Gastroesophageal sphincter (tissue), 4 donors: Measurements from ENCODE around the gene RAB9B. TPM values are rescaled to one million over a fixed set of nuclear protein-coding genes. Genes with fewer than 3 reads are reported as not detected.

Experiments used
- ATAC-seq: fragments of 150-250 bp; one replicate; pipeline ENCODE4 v1.9.1; 2016; ENCODE audit warnings: mild to moderate bottlenecking, moderate library complexity
- H3K27ac ChIP-seq, 4 donors: fragments of 200-600 bp; sonication (generic) in 3 of 4; 1 replicate in 3 of 4; 2 replicates in 1 of 4; pipeline ENCODE4 v1.5.1; 2016 to 2019
- H3K27me3 ChIP-seq: fragments of 200-600 bp; sonication (generic); one replicate; pipeline ENCODE4 v1.5.1; 2019
- H3K36me3 ChIP-seq, 2 donors: fragments of 200-600 bp; sonication (generic); one replicate each; pipeline ENCODE4 v1.5.1; 2019; ENCODE audit warnings: control low read depth in 1 of 2
- H3K4me1 ChIP-seq, 3 donors: fragments of 200-600 bp; sonication (generic); 1 replicate in 2 of 3; 2 replicates in 1 of 3; pipeline ENCODE4 v1.5.1; 2016 to 2019; ENCODE audit warnings: control low read depth in 2 of 3
- H3K4me3 ChIP-seq, 2 donors: fragments of 200-600 bp; sonication (generic); one replicate each; pipeline ENCODE4 v1.5.1; 2019; ENCODE audit warnings: mild to moderate bottlenecking in 1 of 2, moderate library complexity in 1 of 2
- H3K9me3 ChIP-seq, 3 donors: fragments of 200-600 bp; sonication (generic); one replicate each; pipeline ENCODE4 v1.5.1; 2017 to 2019; ENCODE audit warnings: control low read depth in 2 of 3
- EP300 ChIP-seq: sonication (generic); formaldehyde crosslinking; IDR thresholded peaks from one replicate; pipeline ENCODE4 v1.6.1; 2017; ENCODE audit warnings: antibody characterized with exemption, mild to moderate bottlenecking
- POLR2A ChIP-seq, 2 donors: fragments of 450-650 bp; IDR thresholded peaks; one replicate each; pipeline ENCODE4 v1.6.1; 2017; ENCODE audit warnings: antibody characterized with exemption in 2 of 2, mild to moderate bottlenecking in 2 of 2, moderate library complexity in 1 of 2
- POLR2AphosphoS5 ChIP-seq: sonication (generic); formaldehyde crosslinking; IDR thresholded peaks from one replicate; pipeline ENCODE4 v1.6.1; 2017; ENCODE audit warnings: antibody characterized with exemption
- WGBS, 2 donors: methylation state at CpG; one replicate each; pipeline ENCODE4 v1.1.5; 2018; ENCODE audit warnings: low coverage in 1 of 2; 5-methylcytosine and 5-hydroxymethylcytosine counted together
- total RNA-seq, 4 donors: library from RNA; depleted of rRNA; stranded (reverse); fragments of >200 nt; gene quantifications; one replicate each; pipeline ENCODE4 v1.1.0, GENCODE V29; 2016
- TF ChIP-seq, protein P1 (sequence below), 4 experiments: fragments of 200-600 bp in 2 of 4; fragments of 450-650 bp in 2 of 4; sonication (generic) in 1 of 4; IDR thresholded peaks; one replicate each; pipeline ENCODE4 v1.5.1; 2017 to 2019; ENCODE audit warnings: antibody characterized with exemption in 4 of 4, mild to moderate bottlenecking in 2 of 4, moderate library complexity in 2 of 4

RAB9B gene
- total RNA-seq, 4 donors from 2014 or later: 9.4 to 25.4 (median 13.0) TPM

DNA sequence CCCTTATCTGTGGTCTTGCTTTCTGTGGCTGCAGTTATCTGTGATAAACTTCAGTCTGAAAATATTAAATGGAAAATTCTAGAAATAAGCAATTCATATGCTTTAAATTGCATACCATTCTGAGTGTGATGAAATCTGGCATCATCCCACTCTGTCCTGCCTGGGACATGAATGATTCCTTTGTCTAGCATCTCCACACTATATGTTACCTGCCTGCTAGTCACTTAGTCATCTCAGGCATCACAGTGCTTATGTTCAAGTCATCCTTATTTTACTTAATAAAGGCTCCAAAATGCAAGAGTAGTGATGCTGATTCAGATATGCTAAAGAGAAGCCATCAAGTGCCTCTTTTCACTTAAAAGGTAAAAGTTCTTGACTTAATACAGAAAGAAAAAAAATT, 14.3 kb upstream of the RAB9B start:
- H3K4me1 ChIP-seq: peaks cover 0 to 5% (median 0%) of the 10 kb centered on the region in 3 donors
- no peak overlapping the region for H3K4me3 ChIP-seq
- no peak for TF ChIP-seq POLR2A (IDR thresholded peaks at IDR 0.05)
- TF ChIP-seq, protein P1, sequence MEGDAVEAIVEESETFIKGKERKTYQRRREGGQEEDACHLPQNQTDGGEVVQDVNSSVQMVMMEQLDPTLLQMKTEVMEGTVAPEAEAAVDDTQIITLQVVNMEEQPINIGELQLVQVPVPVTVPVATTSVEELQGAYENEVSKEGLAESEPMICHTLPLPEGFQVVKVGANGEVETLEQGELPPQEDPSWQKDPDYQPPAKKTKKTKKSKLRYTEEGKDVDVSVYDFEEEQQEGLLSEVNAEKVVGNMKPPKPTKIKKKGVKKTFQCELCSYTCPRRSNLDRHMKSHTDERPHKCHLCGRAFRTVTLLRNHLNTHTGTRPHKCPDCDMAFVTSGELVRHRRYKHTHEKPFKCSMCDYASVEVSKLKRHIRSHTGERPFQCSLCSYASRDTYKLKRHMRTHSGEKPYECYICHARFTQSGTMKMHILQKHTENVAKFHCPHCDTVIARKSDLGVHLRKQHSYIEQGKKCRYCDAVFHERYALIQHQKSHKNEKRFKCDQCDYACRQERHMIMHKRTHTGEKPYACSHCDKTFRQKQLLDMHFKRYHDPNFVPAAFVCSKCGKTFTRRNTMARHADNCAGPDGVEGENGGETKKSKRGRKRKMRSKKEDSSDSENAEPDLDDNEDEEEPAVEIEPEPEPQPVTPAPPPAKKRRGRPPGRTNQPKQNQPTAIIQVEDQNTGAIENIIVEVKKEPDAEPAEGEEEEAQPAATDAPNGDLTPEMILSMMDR (IDR thresholded peaks at IDR 0.05): no peak
- no peak for TF ChIP-seq EP300
- no peak for TF ChIP-seq POLR2AphosphoS5
- ATAC-seq: no peak
- H3K27ac ChIP-seq: no peak overlapping the region
- no peaks in the 10 kb centered on the region for H3K9me3 ChIP-seq
- H3K27me3 ChIP-seq: no peaks in the 10 kb centered on the region
- no peaks in the 10 kb centered on the region for H3K36me3 ChIP-seq

GRCh38 chrX:103845165-103845653, 13.2 kb upstream of the RAB9B start:
- Histone ChIP-seq H3K4me3 (no peak overlapping the region), H3K27ac (no peak overlapping the region), H3K36me3 (no peaks in the 10 kb centered on the region), H3K4me1 (peaks cover 0 to 5% (median 0%) of the 10 kb centered on the region in 3 donors), H3K27me3 (no peaks in the 10 kb centered on the region), H3K9me3 (no peaks in the 10 kb centered on the region)
- TF ChIP-seq, protein P1 (IDR thresholded peaks at IDR 0.05): peak; percentile 32 to 75 (median 57)
- TF ChIP-seq EP300: no peak
- peak; percentile 85 for ATAC-seq
- 0% methylated on average over 3 to 4 of the region's 4 CpGs for WGBS, 2 donors

- no peak overlapping the region for H3K27ac ChIP-seq
- no peaks in the 10 kb centered on the region for H3K27me3 ChIP-seq
- no peaks in the 10 kb centered on the region for H3K36me3 ChIP-seq
- no peaks in the 10 kb centered on the region for H3K9me3 ChIP-seq
- no peak overlapping the region for H3K4me3 ChIP-seq
- WGBS, 2 donors: no CpG with 5 or more reads among the region's 1 CpG
- no peak for ATAC-seq
- no peaks in the 10 kb centered on the region for H3K4me1 ChIP-seq
- TF ChIP-seq POLR2AphosphoS5: no peak
- no peak for TF ChIP-seq POLR2A (IDR thresholded peaks at IDR 0.05)
- TF ChIP-seq, protein P1 (IDR thresholded peaks at IDR 0.05): no peak
- no peak for TF ChIP-seq EP300
These were observed 7.3 kb upstream of the RAB9B start for GRCh38 chrX:103839404-103839803.

GRCh38 chrX:103831342-103831802, 685 bp downstream of the RAB9B start:
- peak; percentile 5 for ATAC-seq
- peak overlapping the region; percentile 79 to 89 (median 88) for H3K27ac ChIP-seq

DNA sequence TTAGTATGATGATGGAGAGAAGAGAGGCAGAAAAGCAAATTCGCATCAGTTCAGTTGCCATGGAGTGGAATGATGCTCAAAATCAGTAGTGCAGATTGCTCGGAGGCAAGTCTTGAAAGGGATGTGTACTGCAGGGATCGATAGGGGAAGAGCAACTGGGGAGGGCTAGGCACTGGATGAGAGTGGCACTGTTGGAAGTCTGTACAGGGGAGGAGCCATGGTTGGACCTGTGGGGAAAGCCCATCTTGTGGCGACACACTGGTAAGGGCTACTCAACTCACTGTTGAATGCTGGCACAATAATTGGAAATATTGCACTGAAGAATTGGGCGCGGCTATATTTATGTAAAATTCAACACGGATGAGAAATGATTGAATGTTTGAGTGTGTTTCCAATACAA, 1.2 kb downstream of the RAB9B start:
- no peak for ATAC-seq
- Histone ChIP-seq H3K9me3 (no peaks in the 10 kb centered on the region), H3K27me3 (no peaks in the 10 kb centered on the region), H3K36me3 (no peaks in the 10 kb centered on the region), H3K4me3 (peak overlapping the region; percentile 71 to 76), H3K27ac (peak overlapping the region in 3 of 4 donors; percentile 88 to 89 (median 89)), H3K4me1 (peaks cover 0 to 34% (median 3%) of the 10 kb centered on the region in 3 donors)
- 33 to 51% methylated on average over 3 to 4 of the region's 7 CpGs for WGBS, 2 donors
- TF ChIP-seq EP300 (no peak), POLR2A (IDR thresholded peaks at IDR 0.05) (no peak), POLR2AphosphoS5 (no peak)
- TF ChIP-seq, protein P1 (IDR thresholded peaks at IDR 0.05): no peak

More at GRCh38 chrX:103831342-103831802, 685 bp downstream of the RAB9B start:
- Histone ChIP-seq H3K36me3 (no peaks in the 10 kb centered on the region), H3K4me3 (peak overlapping the region; percentile 71 to 76), H3K4me1 (peaks cover 0 to 34% (median 3%) of the 10 kb centered on the region in 3 donors), H3K27me3 (no peaks in the 10 kb centered on the region), H3K9me3 (no peaks in the 10 kb centered on the region)
- WGBS, 2 donors: 30% methylated on average over 2 of the region's 11 CpGs; no CpG with 5 or more reads in 1 of the 2 donors
- TF ChIP-seq EP300 (no peak), POLR2A (IDR thresholded peaks at IDR 0.05) (no peak), POLR2AphosphoS5 (peak; percentile 8)
